Adrenal gland (tissue), 12 donors: Measurements from ENCODE around the gene PLPP1. TPM values are rescaled to one million over a fixed set of nuclear protein-coding genes. Genes with fewer than 3 reads are reported as not detected.
A peak's percentile ranks its signal among the peaks of the same experiment; 100 is the strongest.

Experiments used
- DNase-seq, 7 donors: peaks; one replicate each; pipeline ENCODE4 v3.0.0-alpha.2; 2019 to 2020
- H3K27ac ChIP-seq, 5 donors: fragments of 200-600 bp; sonication (generic) in 4 of 5; 1 replicate in 3 of 5; 2 replicates in 2 of 5; pipeline versions ENCODE4 v1.5.1 to v1.8.0; 2016 to 2020; ENCODE audit warnings: mild to moderate bottlenecking in 1 of 5
- H3K27me3 ChIP-seq: fragments of 200-600 bp; 2 replicates; pipeline ENCODE4 v1.8.0; 2021
- H3K36me3 ChIP-seq, 2 donors: fragments of 200-600 bp; replicated peaks in 1 of 2; 1 replicate in 1 of 2; 2 replicates in 1 of 2; pipeline versions ENCODE4 v1.5.1 to v1.8.0; 2018 to 2022
- H3K4me1 ChIP-seq, 2 donors: fragments of 200-600 bp; replicated peaks in 1 of 2; 1 replicate in 1 of 2; 2 replicates in 1 of 2; pipeline versions ENCODE4 v1.5.1 to v1.8.0; 2018 to 2021
- H3K4me3 ChIP-seq, 4 donors: fragments of 200-600 bp; sonication (generic) in 3 of 4; one replicate each; pipeline ENCODE4 v1.5.1; 2016 to 2018
- H3K9me3 ChIP-seq, 3 donors: fragments of 200-600 bp; sonication (generic) in 1 of 3; replicated peaks in 1 of 3; 1 replicate in 2 of 3; 2 replicates in 1 of 3; pipeline versions ENCODE4 v1.5.1 to v1.8.0; 2016 to 2021
- POLR2A ChIP-seq, 2 donors: fragments of 450-650 bp; IDR thresholded peaks; one replicate each; pipeline ENCODE4 v1.6.1; 2017; ENCODE audit warnings: antibody characterized with exemption in 2 of 2, mild to moderate bottlenecking in 2 of 2, moderate library complexity in 1 of 2
- WGBS, 4 donors: extraction: QIAGEN DNeasy Blood & Tissue Kit in 2 of 4; methylation state at CpG; one replicate each; pipeline versions ENCODE4 v1.1.5 to v1.1.7; 2013 to 2017; 5-methylcytosine and 5-hydroxymethylcytosine counted together
- intact Hi-C, 2 donors: fragments of 100-400 bp; cut with DNase I; formaldehyde crosslinking; loops; one replicate each; pipeline versions ENCODE4 v1.14.1 to v1.15.0; 2022 to 2023
- polyA plus RNA-seq, 3 donors: library from polyadenylated mRNA; stranded (reverse); fragments of 200-250 nt in 2 of 3; fragments of 350-450 nt in 1 of 3; fragmentation: Illumina TruSeq in 1 of 3; extraction: RNeasy Lipid Tissue Mini Kit (QIAGEN cat#74804) in 1 of 3; gene quantifications; one replicate each; pipeline ENCODE4 v1.2.3, GENCODE V29; 2013 to 2014
- total RNA-seq, 9 donors: library from RNA; depleted of rRNA in 4 of 9; stranded (reverse); fragments of >200 nt in 4 of 9; fragments of 120-200 nt in 1 of 9; fragmentation: NEBNext Ultra II Directional in 1 of 9; extraction: Animal tissue kit (Norgen Biotek cat#: 25700) in 1 of 9; gene quantifications; one replicate each; pipeline versions ENCODE4 v1.1.0 to v1.2.4, GENCODE V29; 2013 to 2023
- TF ChIP-seq, protein P1 (sequence below), 6 experiments: fragments of 450-650 bp in 4 of 6; fragments of 200-600 bp in 2 of 6; sonication (generic) in 1 of 6; IDR thresholded peaks; 1 replicate in 5 of 6; 2 replicates in 1 of 6; pipeline versions ENCODE4 v1.5.1 to v1.8.0; 2016 to 2021; ENCODE audit warnings: antibody characterized with exemption in 6 of 6, mild to moderate bottlenecking in 2 of 6, moderate library complexity in 1 of 6
- donor health status: healthy with polysubstance abuse.
- donor health status: Bipolar disorder and iron deficiency.
- donor health status: DM: yes; HTN: yes; CAD: no.
- donor health status: DM: no; HTN: no; CAD: no.
- donor health status: DM: no; HTN: no; CAD: no.
- donor health status: DM: yes; HTN: yes; CAD: no.

The PLPP1 gene
- total and polyA plus RNA-seq, 12 donors, result 55.2 to 716 (median 124) TPM

DNA sequence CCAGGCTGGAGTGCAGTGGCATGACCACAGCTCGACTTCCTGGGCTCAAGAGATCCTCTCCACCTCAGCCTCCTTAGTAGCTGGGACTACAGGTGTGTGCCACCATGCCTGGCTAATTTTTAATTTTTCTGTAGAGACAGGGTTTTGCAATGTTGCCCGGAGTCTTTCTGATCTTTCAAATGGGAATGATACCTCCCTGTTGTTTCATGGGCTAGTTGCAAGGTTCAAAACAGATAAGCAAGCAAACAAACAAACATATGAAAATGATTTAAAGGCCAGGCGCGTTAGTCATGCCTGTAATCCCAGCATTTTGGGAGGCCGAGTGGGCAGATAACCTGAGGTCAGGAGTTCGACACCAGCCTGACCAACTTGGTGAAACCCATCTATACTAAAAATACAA, 45.3 kb upstream of the PLPP1 start:
- 86 to 91% (median 88%) methylated on average over 5 to 6 of the region's 6 CpGs for WGBS, 4 donors
- Histone ChIP-seq H3K36me3 (no peaks in the 10 kb centered on the region), H3K27ac (peak overlapping the region in 1 of 5 donors; percentile 74), H3K4me3 (no peak overlapping the region), H3K9me3 (no peaks in the 10 kb centered on the region), H3K27me3 (no peaks in the 10 kb centered on the region), H3K4me1 (peaks cover 0 to 34% of the 10 kb centered on the region in 2 donors)
- intact Hi-C loops, result no loop called here
- TF ChIP-seq, protein P1, sequence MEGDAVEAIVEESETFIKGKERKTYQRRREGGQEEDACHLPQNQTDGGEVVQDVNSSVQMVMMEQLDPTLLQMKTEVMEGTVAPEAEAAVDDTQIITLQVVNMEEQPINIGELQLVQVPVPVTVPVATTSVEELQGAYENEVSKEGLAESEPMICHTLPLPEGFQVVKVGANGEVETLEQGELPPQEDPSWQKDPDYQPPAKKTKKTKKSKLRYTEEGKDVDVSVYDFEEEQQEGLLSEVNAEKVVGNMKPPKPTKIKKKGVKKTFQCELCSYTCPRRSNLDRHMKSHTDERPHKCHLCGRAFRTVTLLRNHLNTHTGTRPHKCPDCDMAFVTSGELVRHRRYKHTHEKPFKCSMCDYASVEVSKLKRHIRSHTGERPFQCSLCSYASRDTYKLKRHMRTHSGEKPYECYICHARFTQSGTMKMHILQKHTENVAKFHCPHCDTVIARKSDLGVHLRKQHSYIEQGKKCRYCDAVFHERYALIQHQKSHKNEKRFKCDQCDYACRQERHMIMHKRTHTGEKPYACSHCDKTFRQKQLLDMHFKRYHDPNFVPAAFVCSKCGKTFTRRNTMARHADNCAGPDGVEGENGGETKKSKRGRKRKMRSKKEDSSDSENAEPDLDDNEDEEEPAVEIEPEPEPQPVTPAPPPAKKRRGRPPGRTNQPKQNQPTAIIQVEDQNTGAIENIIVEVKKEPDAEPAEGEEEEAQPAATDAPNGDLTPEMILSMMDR (IDR thresholded peaks at IDR 0.05), result no peak
- TF ChIP-seq POLR2A (IDR thresholded peaks at IDR 0.05), result no peak
- DNase-seq, result no peak

DNA sequence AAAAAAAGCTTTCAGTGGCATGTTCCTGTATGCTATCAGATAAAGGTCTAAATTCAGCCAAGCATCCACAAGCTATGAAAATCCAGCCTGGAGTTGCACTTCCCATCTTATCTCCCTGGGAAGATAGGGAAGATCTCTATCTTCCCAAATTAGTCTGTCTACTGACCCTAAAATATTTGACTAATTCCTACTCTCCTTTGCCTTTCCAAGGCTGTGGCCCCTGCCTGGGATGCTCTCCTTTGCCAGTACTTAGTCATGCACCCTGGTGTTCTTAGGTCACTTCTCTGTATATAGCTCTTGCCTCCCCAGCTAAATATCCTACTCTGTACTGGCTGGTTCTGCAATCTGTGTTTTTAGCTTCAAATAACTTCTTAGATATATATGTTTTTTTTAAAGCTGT, 44.0 kb upstream of the PLPP1 start:
- no peaks in the 10 kb centered on the region for H3K9me3 ChIP-seq
- H3K4me1 ChIP-seq, result peaks cover 0 to 34% of the 10 kb centered on the region in 2 donors
- TF ChIP-seq POLR2A (IDR thresholded peaks at IDR 0.05), result no peak
- TF ChIP-seq, protein P1 (IDR thresholded peaks at IDR 0.05), result no peak
- DNase-seq, result peak in 1 of 7 donors; percentile 31
- H3K36me3 ChIP-seq, result no peaks in the 10 kb centered on the region
- no peaks in the 10 kb centered on the region for H3K27me3 ChIP-seq
- no peak overlapping the region for H3K4me3 ChIP-seq
- H3K27ac ChIP-seq, result peak overlapping the region in 2 of 5 donors; percentile 58 to 74
- intact Hi-C loops, result no loop called here

DNA sequence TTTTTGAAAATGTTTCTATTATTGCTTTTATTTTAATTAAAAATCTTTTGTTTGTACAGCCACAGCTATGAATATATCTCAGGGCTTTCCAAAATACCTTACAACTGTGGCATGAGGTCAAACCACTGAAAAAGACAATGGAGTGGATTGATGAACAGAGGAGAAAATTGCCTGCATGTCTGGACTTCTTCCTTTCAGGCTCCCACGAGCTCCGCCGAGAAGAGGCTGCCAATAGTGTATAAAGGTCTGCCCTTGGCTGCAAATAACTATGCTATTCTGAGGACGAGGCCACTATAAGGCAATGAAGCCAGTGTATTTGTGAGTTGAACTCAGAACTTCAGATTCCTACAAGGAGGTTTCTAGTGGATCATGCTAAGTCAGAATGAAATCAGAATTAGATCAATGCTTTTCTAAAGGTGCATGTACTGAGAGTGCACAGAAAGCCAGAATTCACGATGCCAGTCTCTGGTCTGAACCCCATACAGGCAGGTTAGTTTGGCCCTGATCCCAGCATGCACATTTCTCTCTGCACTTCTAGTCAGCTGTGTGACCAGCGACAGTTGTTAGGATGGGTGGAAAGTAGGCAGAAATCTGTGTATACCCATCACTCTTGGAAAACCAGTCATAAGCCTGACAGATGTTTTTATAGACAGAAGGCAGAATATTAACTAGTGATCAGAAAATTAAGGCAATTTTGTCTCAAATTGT, 42.7 kb upstream of the PLPP1 start:
- Histone ChIP-seq H3K4me1 (peaks cover 0 to 34% of the 10 kb centered on the region in 2 donors), H3K4me3 (no peak overlapping the region), H3K9me3 (no peaks in the 10 kb centered on the region), H3K36me3 (no peaks in the 10 kb centered on the region), H3K27me3 (no peaks in the 10 kb centered on the region), H3K27ac (peak overlapping the region in 3 of 5 donors; percentile 21 to 71 (median 66))
- intact Hi-C loops, result no loop called here
- peak in 6 of 7 donors; percentile 35 to 73 (median 49) for DNase-seq
- TF ChIP-seq, protein P1 (IDR thresholded peaks at IDR 0.05), result no peak
- TF ChIP-seq POLR2A (IDR thresholded peaks at IDR 0.05), result no peak
- 28 to 36% (median 29%) methylated on average over 6 of the region's 6 CpGs for WGBS, 4 donors

DNA sequence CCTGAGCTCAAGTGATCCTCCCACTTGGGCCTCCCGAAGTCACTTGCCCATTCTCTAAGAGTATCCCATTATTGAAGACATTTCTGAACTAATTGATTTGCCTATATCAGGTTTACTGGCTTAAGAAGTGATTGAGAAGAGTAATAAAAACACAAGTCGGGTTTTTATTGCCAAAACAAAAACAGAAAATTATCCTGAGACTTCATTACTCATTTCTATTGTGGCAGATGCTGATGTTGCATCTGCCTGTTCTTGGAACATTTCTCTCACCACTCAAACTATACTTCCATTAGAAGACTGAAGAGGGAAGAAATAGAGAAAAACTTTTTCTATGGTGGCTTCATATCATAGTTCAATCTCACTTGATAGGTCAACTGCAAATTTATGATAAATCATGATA, 41.9 kb upstream of the PLPP1 start:
- Histone ChIP-seq H3K27ac (peak overlapping the region in 4 of 5 donors; percentile 2 to 71 (median 38)), H3K9me3 (no peaks in the 10 kb centered on the region), H3K4me3 (no peak overlapping the region), H3K27me3 (no peaks in the 10 kb centered on the region), H3K4me1 (peaks cover 0 to 34% of the 10 kb centered on the region in 2 donors), H3K36me3 (no peaks in the 10 kb centered on the region)
- 54 to 68% (median 62%) methylated on average over 2 of the region's 2 CpGs for WGBS, 4 donors
- DNase-seq, result no peak
- intact Hi-C loops, result no loop called here
- TF ChIP-seq, protein P1 (IDR thresholded peaks at IDR 0.05), result no peak
- no peak for TF ChIP-seq POLR2A (IDR thresholded peaks at IDR 0.05)
